MM.1S (cell line): ENCODE measurements around the gene GPR183.

Experiments
- EZH2 ChIP-seq: fragments of 300-600 bp; sonication (generic); optimal IDR thresholded peaks from 2 replicates; pipeline ENCODE3; 2017; ENCODE audit warnings: low read depth, mild to moderate bottlenecking, antibody characterized with exemption, low read length, mixed read lengths
- EZH2phosphoT487 ChIP-seq: fragments of 300-600 bp; sonication (generic); IDR thresholded peaks from 2 replicates; pipeline ENCODE4 v1.6.1; 2018; ENCODE audit warnings: antibody characterized with exemption, low read length
- TF ChIP-seq, protein P1 (sequence below): fragments of 300-600 bp; sonication (generic); IDR thresholded peaks from 2 replicates; pipeline ENCODE4 v1.5.1; 2016; ENCODE audit warnings: antibody characterized with exemption, low read length, mixed read lengths

DNA sequence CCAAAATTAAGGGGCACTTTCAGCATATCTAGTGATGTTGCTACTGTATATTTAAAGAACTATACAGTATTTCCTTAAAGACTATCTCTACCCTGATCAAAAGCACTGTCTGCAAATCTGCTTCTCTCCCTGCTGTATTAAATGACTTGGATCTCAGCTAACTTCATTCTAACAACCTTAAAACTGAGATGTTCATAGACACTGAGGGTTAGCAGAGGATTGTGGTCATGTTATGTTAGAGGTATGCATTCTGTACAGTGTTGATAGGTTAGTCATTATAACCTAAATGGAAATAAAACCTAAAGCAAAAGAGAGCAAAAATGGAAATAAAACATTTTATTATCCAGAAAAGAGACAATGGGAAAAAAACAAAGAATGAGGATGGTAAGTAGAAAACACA, 9.9 kb downstream of the GPR183 start:
- TF ChIP-seq, protein P1, sequence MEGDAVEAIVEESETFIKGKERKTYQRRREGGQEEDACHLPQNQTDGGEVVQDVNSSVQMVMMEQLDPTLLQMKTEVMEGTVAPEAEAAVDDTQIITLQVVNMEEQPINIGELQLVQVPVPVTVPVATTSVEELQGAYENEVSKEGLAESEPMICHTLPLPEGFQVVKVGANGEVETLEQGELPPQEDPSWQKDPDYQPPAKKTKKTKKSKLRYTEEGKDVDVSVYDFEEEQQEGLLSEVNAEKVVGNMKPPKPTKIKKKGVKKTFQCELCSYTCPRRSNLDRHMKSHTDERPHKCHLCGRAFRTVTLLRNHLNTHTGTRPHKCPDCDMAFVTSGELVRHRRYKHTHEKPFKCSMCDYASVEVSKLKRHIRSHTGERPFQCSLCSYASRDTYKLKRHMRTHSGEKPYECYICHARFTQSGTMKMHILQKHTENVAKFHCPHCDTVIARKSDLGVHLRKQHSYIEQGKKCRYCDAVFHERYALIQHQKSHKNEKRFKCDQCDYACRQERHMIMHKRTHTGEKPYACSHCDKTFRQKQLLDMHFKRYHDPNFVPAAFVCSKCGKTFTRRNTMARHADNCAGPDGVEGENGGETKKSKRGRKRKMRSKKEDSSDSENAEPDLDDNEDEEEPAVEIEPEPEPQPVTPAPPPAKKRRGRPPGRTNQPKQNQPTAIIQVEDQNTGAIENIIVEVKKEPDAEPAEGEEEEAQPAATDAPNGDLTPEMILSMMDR: no peak
- TF ChIP-seq EZH2 (no peak), EZH2phosphoT487 (no peak)
